ENCODE measurements around the gene SPOCK2. TPM values are rescaled to one million over a fixed set of nuclear protein-coding genes. Genes with fewer than 3 reads are reported as not detected.

Gene SPOCK2
- total RNA-seq, 1 donor from 2014 or later = 187 TPM

DNA sequence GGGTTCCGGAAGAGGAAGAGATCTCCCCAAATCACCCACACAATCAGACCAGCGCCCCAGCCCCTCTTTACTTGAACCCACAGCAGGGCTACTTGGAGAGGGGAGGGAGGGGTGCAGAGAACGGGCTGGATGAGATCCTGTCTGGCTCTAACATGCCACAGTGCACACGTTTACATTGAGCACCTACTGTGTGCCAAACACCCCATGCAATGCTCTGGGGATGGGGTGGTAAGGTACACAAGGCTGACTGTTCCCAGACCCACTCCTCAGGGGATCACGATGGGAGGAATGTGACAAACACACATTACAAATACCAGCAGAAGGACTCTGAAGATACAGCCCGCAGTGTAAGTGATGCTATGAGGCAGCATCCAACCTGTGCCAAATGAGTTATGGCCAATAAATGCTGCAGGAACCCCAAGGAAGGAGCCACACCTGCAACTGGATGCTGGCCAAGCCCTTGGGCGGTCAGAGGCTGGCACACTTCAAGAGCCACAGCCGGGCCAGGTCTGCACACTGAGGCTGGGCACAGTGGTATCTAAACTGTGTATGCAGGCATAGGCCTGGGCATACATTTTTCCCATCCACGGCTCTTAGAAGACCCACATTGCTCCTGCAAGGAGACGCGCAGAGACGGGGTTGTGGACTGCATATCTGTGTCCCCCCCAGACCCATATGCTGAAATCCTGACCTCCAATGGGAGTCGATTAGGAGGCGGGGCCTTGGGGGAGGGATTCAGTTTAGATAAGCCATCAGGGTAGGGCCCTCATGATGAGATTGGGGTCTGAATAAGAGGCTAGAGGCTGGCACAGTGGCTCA is 6.4 kb downstream of the SPOCK2 start:
- no peak overlapping the region for H3K4me3 ChIP-seq
- DNase-seq (no peak), ATAC-seq (peak; percentile 57)
- TF ChIP-seq, protein P1, sequence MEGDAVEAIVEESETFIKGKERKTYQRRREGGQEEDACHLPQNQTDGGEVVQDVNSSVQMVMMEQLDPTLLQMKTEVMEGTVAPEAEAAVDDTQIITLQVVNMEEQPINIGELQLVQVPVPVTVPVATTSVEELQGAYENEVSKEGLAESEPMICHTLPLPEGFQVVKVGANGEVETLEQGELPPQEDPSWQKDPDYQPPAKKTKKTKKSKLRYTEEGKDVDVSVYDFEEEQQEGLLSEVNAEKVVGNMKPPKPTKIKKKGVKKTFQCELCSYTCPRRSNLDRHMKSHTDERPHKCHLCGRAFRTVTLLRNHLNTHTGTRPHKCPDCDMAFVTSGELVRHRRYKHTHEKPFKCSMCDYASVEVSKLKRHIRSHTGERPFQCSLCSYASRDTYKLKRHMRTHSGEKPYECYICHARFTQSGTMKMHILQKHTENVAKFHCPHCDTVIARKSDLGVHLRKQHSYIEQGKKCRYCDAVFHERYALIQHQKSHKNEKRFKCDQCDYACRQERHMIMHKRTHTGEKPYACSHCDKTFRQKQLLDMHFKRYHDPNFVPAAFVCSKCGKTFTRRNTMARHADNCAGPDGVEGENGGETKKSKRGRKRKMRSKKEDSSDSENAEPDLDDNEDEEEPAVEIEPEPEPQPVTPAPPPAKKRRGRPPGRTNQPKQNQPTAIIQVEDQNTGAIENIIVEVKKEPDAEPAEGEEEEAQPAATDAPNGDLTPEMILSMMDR (IDR thresholded peaks at IDR 0.05) = no peak
- H3K4me1 ChIP-seq = peaks cover 3% of the 10 kb centered on the region
- intact Hi-C loops (cut with DNase I) = no loop called here
- no peaks in the 10 kb centered on the region for H3K9me3 ChIP-seq
- H3K27me3 ChIP-seq = peaks cover 3% of the 10 kb centered on the region
- H3K36me3 ChIP-seq = no peaks in the 10 kb centered on the region
- peak overlapping the region; percentile 30 for H3K27ac ChIP-seq

DNA sequence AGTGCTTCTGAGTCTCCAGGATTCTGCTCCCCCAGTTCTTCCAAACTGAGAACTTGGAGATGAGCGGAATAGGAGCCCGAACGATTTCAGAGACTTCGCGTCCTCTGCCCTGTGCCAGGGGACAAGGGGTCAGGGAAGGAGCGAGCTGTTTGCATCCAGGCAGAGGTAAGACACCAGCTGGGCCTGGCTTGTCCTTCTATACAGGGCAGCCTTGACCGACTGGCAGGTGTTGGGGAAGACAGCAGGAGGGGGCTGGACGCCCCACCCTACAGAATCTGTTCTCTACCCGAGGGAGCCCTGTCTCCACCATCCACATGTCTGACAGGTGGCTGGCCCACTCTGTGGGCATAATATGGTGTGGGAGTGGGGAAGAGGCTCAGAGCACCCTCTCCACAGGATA is 7.1 kb downstream of the SPOCK2 start:
- intact Hi-C loops (cut with DNase I) = no loop called here
- Histone ChIP-seq H3K27ac (peak overlapping the region; percentile 30), H3K36me3 (no peaks in the 10 kb centered on the region), H3K9me3 (no peaks in the 10 kb centered on the region), H3K4me3 (no peak overlapping the region), H3K27me3 (no peaks in the 10 kb centered on the region), H3K4me1 (peaks cover 3% of the 10 kb centered on the region)
- DNase-seq (no peak), ATAC-seq (no peak)
- TF ChIP-seq, protein P1 (IDR thresholded peaks at IDR 0.05) = no peak

DNA sequence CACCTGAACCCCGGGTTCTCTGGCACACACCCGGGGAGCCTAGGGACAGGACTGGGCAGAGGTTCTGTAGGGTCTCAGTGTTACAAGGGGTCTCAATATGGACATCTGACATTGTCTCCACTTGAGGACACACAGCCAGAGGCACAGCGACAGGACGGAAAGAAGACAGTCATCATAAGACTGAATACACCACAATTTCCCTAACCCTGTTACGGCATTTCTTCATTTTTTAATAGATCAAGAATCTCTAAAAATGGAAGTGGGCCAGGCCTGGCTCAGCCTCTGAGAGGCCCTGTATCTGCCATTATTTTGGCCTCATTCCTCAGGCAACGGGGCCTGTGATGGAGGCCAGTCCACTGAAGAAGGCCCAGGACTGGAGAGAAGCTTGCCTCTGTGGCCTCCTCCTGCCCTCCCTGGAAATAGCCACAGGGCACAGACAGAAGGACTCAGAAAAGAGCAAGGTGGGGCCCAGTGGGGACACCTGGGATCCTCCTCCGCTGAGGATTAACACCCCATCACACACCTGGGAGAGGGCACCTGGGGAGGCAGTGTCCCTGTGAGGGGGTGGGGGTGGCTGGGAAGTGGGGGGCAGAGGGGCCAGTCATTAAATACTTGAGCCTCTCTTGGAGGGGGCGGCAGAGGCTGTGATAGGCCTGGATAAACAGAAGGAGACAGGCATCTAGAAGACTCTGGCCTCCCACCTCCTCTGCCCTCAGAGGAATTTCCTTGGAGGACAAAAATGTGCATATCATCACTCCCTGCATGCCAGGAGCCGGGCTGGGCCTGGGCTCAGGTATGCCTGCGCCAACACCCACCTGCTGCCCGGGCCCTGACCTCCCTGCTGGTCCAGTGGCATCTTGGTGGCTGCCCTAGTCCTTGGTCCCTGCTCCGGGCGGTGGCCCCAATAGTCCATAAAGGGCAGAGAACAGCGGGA is 8.0 kb downstream of the SPOCK2 start:
- no peaks in the 10 kb centered on the region for H3K4me1 ChIP-seq
- intact Hi-C loops (cut with DNase I) = no loop called here
- no peaks in the 10 kb centered on the region for H3K36me3 ChIP-seq
- no peak overlapping the region for H3K4me3 ChIP-seq
- ATAC-seq = peak; percentile 79
- H3K27me3 ChIP-seq = no peaks in the 10 kb centered on the region
- no peak for DNase-seq
- H3K27ac ChIP-seq = peak overlapping the region; percentile 30
- H3K9me3 ChIP-seq = no peaks in the 10 kb centered on the region
- TF ChIP-seq, protein P1 (IDR thresholded peaks at IDR 0.05) = no peak

DNA sequence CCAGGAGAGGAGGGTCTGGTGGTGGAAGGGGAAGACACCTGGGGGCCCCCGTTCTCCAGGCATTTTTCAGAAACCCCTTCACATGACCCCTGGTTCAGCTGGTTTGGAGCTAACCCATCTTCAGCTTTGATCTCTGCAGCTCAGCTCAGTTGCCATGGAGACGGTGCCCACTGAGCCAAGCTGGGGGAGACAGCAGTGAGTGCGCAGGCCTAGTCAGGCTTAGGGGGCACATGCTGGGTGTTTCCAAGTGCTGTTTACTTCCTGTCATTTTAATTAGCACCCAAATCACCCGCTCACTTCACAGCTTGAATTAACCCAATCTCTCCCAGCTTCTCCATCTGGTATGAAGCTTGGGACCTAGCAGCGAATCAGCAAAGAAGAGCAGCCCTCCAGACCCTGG is 9.0 kb downstream of the SPOCK2 start:
- H3K27ac ChIP-seq = no peak overlapping the region
- DNase-seq (no peak), ATAC-seq (no peak)
- no peaks in the 10 kb centered on the region for H3K36me3 ChIP-seq
- H3K9me3 ChIP-seq = no peaks in the 10 kb centered on the region
- TF ChIP-seq, protein P1 (IDR thresholded peaks at IDR 0.05) = no peak
- H3K4me3 ChIP-seq = no peak overlapping the region
- no peaks in the 10 kb centered on the region for H3K4me1 ChIP-seq
- intact Hi-C loops (cut with DNase I) = no loop called here
- H3K27me3 ChIP-seq = no peaks in the 10 kb centered on the region

DNA sequence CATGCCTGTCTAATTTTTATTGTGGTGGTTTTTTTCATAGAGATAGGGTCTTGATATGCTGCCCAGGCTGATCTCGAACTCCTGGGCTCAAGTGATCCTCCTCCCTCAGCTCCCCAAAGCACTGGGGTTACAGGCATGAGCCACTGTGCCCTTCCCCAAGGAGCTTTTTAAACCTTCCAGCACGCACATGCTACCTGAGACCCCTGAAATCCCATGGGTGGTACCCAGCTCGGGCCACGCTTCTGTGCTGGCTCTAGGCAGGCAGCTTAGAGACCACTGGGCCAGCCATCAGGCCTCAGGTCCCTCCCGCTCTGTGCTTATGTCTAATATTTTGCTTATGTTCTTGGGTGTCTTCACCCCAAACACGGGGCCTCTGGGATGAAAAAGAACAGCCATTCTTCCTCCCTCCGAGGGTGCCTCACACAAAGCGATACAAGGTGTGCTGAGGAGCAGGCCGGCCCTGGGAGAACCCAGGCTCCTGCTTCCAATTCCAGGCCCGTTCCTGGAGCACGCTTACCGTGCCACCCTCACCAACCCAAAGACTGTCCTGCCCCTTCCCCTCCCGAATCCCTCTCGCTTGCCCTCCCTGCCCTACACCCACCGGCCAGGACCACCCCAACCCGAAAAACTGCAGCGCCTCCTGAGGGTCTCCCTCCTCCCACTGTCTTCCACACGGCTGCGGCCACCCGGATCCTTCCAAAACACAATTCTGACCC is 10.9 kb downstream of the SPOCK2 start:
- Histone ChIP-seq H3K27me3 (no peaks in the 10 kb centered on the region), H3K27ac (no peak overlapping the region), H3K36me3 (no peaks in the 10 kb centered on the region), H3K4me3 (no peak overlapping the region), H3K4me1 (no peaks in the 10 kb centered on the region), H3K9me3 (no peaks in the 10 kb centered on the region)
- intact Hi-C loops (cut with DNase I) = no loop called here
- TF ChIP-seq, protein P1 (IDR thresholded peaks at IDR 0.05) = no peak
- DNase-seq = peak; percentile 48
- ATAC-seq = no peak
